ENCODE measurements around the gene DNAL4. TPM values are rescaled to one million over a fixed set of nuclear protein-coding genes. Genes with fewer than 3 reads are reported as not detected.

DNAL4 gene
- total RNA-seq, 1 donor from 2014 or later: 19.9 TPM

DNA sequence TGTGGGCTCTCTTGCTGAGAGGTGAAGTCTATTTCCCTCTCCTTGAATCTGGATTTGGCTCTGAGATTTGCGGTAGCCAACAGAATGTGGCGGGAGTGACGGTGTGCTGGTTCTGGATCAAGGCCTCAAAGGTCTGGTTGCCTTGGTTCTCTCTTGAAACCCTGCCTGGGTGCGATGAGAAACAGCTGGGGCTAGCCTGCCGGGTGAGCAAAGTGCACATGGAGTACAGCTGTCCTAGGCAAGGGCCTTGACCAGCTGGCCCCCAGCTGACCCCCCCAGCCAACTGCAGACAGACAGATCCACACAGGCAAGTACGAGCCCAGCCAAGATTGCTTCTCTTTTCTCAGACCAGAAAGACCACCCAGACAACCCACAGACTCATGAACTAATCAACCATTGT lies 49.0 kb downstream of the DNAL4 start:
- no peak overlapping the region for H3K4me3 ChIP-seq (ENCODE audit: low read depth, low read length)
- TF ChIP-seq, protein P1, sequence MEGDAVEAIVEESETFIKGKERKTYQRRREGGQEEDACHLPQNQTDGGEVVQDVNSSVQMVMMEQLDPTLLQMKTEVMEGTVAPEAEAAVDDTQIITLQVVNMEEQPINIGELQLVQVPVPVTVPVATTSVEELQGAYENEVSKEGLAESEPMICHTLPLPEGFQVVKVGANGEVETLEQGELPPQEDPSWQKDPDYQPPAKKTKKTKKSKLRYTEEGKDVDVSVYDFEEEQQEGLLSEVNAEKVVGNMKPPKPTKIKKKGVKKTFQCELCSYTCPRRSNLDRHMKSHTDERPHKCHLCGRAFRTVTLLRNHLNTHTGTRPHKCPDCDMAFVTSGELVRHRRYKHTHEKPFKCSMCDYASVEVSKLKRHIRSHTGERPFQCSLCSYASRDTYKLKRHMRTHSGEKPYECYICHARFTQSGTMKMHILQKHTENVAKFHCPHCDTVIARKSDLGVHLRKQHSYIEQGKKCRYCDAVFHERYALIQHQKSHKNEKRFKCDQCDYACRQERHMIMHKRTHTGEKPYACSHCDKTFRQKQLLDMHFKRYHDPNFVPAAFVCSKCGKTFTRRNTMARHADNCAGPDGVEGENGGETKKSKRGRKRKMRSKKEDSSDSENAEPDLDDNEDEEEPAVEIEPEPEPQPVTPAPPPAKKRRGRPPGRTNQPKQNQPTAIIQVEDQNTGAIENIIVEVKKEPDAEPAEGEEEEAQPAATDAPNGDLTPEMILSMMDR (conservative IDR thresholded peaks at IDR 0.05; ENCODE audit: low read depth, low read length): no peak
- no peak for DNase-seq (ENCODE audit: low read depth)

DNA sequence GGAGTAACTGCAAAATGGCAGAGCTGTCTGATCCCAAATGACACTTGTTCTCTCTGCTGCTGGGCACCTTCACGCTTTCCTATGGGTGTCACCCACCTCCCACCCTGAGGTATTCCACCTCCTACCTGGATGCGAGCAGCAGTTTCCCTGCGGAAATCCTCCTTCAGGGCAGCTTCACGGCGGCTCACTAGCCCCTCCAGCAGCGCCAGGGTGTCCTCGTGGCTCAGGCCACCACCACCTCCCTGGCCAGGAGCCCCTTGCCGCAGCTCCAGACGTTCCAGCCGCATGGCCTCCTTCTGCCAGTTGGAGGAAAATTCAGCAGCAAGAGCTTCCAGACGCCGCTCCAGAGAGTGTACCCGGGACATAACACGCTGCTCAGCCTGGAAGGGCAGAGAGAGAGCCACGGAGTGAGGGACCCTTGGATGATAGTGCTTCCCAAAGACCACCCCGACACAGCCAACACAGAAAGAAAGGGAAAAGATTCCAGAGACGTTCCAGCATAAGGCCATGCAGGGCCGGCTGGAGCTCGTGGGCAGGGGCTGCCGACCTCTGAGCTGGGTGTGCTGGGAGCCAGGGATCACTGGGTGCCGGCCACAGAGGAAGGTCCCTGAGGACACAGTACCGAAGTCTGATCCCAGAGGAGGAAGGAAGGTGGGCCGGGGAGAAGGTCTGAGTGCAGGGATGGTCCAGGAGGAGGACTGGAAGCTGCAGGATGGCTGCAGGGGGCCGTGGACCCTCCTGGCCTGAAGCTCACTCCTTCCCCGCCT lies 51.6 kb downstream of the DNAL4 start:
- no peak for DNase-seq (ENCODE audit: low read depth)
- H3K4me3 ChIP-seq (ENCODE audit: low read depth, low read length): no peak overlapping the region
- TF ChIP-seq, protein P1 (conservative IDR thresholded peaks at IDR 0.05; ENCODE audit: low read depth, low read length): no peak

DNA sequence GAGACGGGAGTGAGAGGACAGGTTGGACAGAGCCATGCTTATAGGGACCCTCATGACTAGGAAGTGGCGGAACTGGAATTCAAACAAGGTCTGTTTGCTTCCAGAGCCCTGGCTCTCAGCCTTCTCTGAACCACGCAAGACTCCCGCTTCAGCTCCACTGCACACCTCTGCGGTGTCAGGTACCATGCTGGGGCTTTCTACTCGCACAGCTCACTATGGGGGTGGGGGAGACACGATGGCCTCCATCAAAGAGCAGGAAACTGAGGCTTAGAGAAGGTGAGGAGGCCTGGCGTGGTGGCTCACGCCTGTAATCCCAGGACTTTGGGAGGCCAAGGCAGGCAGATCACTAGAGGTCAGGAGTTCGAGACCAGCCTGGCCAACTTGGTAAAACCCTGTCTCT lies 52.4 kb downstream of the DNAL4 start:
- DNase-seq (ENCODE audit: low read depth): no peak
- TF ChIP-seq, protein P1 (conservative IDR thresholded peaks at IDR 0.05; ENCODE audit: low read depth, low read length): no peak
- H3K4me3 ChIP-seq (ENCODE audit: low read depth, low read length): no peak overlapping the region

DNA sequence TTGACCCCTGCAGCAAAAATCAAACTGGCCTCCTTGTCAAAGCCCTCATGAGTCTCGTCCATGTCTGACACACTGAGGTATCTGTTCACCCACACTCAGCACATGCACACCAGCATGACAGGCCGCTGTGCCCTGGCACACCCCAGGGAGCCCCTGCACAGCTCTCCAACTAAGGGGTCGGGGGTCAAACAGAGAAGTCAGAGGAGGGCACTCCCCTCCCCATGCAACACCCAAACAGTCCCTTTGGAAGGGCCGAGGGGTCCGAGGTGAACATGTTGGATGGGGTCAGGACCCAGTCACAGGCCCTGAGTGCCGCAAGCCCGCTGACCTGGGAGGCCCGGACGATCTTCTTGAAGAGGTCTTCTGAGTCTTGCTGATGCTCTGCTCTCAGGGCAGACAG lies 52.8 kb downstream of the DNAL4 start:
- TF ChIP-seq, protein P1 (conservative IDR thresholded peaks at IDR 0.05; ENCODE audit: low read depth, low read length): no peak
- H3K4me3 ChIP-seq (ENCODE audit: low read depth, low read length): no peak overlapping the region
- no peak for DNase-seq (ENCODE audit: low read depth)

DNA sequence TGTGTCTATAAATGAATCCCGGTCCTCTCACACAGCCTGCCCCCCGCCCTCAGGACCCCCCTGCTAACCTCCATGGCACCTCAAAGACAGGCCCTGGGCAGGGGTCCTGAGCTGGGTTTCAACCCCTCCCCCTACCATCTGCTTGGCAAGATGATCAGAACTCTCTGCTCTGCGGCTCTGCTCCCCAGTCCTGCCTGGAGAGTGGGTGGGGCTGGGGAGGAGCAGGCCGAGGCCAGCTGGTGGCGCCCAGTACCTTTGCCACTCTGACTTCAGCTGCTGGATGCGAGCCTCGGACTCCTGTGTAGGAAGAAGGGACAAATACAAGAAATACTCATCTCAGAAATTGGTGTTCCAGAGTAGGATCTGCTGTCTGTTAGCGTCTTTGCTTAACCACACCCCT lies 53.2 kb downstream of the DNAL4 start:
- TF ChIP-seq, protein P1 (conservative IDR thresholded peaks at IDR 0.05; ENCODE audit: low read depth, low read length): no peak
- no peak overlapping the region for H3K4me3 ChIP-seq (ENCODE audit: low read depth, low read length)
- DNase-seq (ENCODE audit: low read depth): no peak

DNA sequence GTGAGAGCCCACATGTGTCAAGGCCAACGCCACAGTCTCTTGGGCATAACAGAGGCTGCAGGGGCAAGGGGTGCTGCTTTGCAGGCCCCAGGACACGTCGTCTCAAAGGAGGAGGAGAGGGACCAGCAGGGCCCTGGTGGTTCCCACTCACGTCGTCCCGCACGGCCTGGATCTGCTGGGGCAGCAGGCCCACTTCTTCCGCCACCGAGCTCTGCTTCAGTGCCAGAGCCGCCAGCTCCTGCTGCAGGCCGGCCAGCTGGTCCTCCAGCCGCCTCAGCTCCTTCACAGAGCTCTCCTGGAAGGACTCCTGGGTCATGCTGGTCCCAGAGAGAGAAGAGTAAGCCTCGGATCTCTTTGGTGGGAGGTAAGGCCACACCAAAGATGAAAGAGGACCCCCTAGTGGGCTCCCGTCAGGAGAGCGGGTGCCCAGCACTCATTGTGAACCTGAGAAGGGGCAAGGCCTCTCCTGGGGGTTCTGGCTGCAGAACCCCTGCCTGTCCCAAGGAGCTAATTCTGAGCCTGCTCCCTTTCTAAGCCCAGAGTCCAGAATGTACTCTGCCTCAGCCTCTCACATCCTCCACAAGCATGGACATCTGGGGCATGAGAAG lies 53.7 kb downstream of the DNAL4 start:
- TF ChIP-seq, protein P1 (conservative IDR thresholded peaks at IDR 0.05; ENCODE audit: low read depth, low read length): no peak
- no peak overlapping the region for H3K4me3 ChIP-seq (ENCODE audit: low read depth, low read length)
- DNase-seq (ENCODE audit: low read depth): no peak
